HG03342 (cell line): Measurements from ENCODE around the gene MRGPRX2.

ENCODE experiments used
- ATAC-seq: cut with Tn5 transposase; IDR thresholded peaks from one replicate; pipeline ENCODE4 v1.9.1; 2021; ENCODE audit warnings: mild to moderate bottlenecking, moderate library complexity; ENCODE audit not compliant: unreplicated experiment

The MRGPRX2 gene

GRCh38 chr11:19013181-19013857 lies 47.2 kb downstream of the MRGPRX2 start:
- ATAC-seq: no peak

DNA sequence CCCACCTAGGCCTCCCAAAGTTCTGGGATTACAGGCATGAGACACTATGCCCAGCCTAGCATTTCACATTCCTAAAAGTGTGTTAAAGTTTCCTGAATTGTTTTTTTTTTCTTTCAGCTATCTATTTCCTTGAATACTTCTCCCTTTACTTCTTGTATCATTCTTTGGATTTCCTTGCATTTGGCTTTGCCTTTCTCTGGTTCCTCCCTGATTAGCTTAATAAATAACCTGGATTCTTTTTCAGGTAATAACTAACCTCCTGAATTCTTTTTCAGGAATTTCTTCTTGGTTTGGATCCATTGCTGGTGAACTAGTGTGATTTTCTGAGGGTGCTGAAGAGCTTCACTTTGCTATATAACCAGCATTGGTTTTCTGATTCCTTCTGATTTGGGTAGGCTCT lies 47.9 kb downstream of the MRGPRX2 start:
- no peak for ATAC-seq
